CD4-positive, alpha-beta T cell treated with Interleukin-1 beta for 1 hour (primary cell): Measurements from ENCODE around the gene PACRG.

Experiments used
- DNase-seq, 2 donors: peaks; one replicate each; pipeline ENCODE4 v3.0.0-alpha.2; 2020 to 2022

PACRG gene

DNA sequence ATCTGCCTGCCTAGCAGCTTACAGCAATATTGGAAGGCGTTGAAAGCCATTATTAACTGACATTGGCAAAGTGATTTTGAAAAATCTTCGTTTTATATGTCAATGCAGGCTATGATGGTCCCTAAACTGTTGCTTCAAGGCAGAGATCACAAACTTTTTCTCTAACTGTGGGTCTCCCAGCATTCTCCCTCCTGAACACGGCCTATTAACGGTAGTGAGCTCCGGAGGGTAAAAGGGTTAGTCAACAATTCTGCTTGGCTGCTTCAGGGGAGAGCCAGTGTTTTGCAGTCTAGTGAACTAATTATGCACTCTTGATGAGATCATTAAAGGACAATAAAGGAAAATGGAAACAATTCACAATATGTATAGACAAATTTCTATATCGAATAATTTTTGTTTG is 424.9 kb downstream of the PACRG start:
- DNase-seq = no peak

DNA sequence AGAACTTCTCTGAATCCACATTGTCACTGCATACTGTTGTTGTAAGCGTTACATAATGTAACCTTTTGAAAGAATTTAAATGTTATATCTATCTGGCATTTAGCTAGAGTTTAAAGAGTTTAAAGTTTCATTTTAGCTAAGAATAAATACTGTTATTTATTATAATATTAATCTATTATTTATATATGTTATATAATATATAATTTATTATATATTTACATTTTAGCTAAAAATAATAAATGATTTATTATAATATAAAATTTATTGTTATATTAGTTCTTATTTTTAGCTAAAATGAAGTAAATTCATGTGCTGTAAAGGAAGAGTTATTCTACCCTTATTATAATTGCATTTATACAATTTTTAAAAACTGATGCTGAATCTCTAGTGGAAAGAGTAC is 431.3 kb downstream of the PACRG start:
- no peak for DNase-seq

DNA sequence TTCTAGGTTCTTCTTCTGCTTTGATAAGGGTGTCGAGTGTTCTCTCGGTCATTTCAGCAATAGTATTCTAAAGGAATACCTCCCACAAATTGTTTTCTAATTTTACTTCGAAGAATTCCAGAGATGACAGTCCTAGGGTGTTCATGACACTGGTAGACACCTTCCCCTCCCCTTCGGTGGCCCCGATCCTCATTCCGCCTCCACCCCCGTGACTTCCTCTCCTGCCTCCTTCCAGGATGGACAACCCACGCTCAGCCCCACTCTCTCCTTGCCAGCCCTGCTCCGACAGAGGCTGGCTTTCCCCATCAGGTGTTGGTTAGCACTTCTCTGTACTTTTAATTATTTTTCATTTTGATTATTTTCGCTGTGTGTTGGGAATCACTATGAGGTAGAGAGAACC is 431.9 kb downstream of the PACRG start:
- no peak for DNase-seq

DNA sequence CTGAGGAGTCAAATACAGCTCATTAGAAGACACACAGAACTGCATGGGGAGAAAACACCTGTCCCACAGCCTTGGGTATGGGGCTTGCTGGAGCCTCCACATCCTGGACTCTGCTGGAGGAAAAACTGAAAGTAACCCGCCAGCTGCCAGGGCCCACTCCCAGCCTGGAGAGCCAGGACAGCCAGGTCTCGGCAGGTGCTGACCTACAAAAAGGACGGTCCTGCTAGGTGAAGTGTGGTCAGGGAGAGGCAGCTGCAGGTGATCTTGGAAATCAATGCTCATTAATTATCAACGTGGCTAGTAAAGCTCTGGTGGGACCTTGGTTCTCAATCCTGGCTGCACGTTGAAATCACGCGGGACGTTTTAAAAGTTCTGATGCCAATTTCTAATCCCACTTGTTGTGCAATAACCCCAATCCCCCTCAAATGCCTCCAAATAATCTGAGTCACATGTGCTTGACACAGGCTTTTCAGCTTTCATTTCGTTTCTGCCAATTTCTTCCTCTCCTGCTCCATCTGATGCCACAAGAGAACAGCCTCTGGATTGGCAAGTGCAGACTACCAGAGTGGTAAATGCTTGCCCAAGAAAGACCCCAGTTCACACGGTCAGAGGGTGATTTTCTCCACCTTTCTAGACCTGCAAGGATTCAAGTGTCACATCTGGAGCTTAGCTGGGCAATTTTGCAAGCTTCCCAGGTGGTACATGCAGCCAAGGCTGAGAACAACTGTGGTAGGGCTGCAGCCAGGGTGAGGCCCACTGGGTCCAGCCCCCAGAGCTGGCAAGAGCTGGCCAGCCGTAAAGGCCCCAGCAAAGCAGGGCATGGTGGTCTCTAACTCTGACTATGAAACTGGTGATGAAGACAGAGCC is 434.5 kb downstream of the PACRG start:
- DNase-seq = no peak

DNA sequence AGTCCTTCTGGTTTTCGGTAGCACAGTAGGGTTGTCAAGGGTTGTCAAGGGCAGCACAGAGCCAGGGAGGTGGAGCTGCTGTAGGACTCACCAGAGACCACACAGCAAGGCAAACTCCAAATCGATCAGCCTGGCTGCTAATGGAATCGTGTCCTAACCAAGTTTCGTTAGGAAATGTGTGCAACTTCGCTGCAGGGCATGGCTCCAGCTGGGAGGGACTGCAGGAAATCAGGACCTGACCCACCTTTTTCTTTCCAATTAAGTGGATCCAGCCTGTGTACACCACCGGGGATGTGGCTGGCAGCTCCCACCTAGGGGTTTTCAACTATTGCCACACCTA is 435.1 kb downstream of the PACRG start:
- no peak for DNase-seq

DNA sequence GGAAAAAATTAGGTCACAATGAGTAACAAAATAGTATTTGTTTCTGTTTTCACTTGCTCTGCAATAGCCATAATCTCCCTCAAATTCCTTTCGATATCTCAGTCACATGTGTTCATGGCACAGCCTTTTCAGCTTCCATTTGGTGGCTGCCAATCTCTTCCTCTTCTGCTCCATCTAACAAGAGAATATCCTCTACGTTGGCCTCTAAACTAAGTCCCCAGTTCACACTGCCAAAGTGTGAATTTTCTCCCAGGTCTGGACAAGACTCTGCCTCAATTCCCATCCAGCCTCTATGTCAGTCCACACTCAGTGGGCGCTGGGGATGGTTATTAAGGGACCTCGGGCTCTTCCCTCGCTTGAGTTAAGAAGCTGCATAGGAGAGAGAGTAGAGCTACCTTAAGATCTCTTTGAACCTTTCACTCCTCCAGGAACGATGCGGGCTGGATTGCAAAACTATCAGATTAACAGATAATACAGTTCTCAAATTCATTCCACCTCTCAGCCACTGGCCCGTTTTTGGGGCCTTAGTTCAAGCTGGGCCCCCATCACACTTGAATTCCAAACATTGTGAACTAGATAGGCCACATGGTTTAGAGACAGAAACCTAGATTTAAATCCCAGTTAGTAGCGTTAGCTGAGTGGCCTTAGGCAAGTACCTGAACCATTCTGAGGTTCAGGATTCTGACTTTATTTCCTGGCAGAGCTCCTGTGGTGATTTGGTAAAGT is 436.6 kb downstream of the PACRG start:
- DNase-seq = no peak

DNA sequence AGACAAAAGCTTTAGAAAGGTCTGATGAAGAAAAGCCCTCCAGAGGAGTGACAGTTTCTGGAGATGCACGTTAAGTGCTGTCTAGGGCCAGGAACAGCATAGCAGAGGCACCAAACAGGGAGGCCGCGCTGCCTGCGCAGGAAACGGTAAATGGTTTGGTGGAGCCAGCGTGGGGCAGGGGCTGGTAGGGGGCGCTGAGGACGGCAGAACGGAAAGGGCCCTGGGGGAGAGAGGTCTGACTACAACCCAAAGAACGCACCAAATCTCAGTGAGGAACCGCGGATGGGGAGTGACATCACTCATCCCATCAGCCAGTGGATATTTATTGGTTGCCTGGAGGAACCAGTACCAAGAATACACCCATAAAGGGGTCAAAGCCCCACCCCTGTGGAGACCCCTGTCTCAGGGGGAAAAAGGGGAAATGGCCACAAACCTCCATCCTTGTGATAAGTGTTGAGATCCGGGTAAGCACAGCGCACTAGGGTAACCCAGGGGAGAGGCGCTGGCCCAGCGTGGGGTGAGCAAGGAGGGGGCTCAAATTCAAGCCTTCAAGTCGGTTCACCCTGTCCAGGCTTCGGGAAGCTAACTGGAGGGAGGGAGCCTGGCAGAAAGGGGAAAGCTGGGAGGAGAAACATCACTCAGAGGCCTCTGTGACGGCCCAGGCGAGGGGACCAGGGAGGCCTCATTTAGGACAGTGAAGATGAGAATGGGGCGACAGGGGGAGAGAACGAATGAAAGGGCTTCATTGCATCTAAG is 437.6 kb downstream of the PACRG start:
- no peak for DNase-seq

DNA sequence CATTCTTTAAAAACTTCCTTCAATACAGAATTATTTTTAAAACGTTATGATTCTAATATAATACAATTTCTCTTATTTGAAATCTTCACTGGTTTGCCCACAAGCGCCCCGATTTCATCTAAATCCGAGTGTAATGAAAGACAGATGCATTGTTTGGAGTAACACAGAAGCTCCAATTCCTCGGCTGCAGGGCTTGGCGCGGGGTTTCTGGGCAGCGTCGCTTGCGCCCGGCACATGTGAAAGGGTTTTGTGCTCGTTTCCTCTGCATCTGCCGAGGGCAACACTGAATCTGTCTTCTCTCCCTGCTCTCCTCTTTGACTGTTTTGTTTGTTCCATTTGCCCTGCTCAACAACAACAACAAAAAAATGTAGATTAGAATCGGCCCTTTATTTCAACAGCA is 438.1 kb downstream of the PACRG start:
- DNase-seq = no peak

DNA sequence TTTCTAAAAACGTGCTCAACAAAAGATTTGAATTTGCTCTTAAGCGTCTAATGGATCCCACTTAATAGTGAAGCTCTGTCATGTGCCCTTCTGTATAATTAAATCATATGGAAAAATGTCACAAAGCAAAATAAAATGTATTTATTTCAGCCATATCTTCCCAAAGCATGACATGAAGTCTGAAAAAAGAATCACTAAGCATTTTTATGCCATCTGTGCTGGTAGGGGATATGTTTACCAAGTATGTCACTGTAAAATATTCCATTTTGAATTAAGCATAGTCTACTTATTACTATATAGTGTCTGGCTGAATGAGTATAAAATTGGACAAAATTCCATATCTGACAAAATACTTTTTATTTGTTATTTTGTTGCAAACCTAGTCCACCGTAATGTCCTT is 438.7 kb downstream of the PACRG start:
- DNase-seq = no peak

DNA sequence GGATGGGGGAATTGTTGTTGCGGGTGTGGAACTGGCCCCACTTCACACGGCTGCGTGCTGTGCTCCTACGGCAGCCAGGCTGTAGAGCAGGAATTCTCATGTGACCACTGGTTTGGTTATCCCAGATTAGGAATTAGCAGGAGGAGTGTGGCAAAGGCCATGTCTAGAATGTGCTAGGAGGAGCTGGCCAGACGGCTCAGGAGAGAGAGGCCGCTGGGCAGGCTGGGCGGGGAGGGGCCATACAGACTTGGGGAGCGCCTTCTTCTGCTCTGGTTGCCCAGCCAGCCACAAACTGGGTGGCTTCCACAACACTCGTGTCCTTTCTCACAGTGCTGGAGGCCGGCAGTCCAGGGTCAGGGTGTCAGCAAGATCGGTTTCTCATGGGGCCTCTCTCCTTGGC is 441.7 kb downstream of the PACRG start:
- DNase-seq = no peak

DNA sequence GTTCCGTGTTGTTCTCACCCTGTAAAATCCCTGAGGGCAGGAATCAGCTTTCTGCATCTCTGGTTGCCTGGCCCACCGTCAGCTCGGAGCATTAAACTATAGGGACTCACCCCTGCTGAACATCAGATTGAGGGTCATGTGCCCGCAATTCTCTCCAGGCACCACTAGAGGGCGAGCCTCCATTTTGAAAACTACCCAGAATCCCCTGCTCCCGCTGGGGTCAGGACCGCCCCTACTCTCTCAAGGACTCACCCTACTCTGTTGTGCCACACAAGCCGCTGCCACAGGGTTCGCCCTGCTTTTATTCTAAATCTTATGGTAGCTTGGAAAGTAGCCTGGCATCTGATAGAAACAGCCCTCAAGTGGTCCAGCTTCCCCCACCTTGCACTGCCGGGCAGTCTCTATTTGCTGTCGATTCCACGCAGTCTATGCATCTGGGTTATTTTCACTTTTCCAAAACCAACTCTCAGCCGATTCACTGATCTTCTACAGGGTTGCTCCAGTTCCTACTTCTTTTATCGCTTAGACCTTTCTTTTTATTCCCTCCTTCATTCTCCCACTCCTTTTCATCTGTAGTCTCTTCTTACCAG is 442.6 kb downstream of the PACRG start:
- no peak for DNase-seq

DNA sequence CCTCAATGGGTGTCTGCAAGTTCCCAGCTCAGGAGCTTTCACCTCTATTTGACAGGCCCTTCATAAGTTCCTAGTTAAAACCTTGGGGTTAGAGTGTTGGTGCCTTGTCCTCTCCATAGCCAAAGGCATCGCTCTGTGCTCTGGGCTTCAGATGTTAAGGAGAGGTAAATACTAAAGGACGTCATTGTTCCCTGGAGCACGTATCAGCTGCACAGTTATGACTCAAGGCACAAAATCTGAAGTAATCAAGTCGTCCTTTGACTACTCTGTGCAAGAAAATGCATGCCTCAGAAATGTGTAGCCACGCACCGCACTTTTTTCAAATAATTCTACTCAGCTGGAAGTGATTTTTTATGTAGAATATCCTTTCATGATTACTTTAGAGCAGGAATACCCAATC is 446.0 kb downstream of the PACRG start:
- DNase-seq = no peak

DNA sequence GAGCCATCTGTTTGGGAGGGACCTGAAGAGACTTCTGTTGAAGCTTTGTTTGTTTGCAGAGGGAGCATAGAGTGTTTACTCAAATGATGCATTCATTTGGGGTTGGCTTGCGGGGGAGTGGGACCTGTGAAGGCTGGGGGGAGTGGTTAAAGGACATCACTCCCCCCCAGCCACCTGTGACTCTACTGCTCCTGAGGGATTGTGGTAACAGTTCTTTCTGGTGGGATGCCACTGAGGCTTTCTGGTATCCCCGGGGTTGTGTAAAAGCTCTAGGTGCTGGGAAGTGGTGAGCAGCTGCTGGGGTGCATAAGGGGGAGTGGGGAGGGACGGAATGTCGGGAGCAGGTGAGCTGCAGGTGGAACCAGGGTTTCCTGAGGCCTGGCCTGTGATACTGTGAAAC is 447.5 kb downstream of the PACRG start:
- no peak for DNase-seq

DNA sequence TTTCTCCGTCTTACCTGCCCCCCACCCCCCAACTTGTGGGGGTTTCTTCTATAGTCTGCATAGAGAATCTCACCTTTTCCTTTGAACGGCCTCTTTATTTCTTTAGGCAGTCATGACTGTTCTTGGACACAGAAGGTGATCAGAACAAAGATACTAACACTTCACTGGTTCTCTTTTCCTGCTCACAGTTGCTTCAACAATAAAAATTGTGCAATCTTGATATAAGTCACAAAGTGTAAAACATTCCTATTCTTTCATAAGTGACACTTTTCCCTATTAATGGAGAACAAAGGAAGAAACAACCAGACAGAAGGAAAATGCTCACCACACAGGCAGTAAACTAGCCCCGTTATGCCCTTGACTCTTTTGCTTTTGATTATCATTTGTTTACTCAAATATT is 448.3 kb downstream of the PACRG start:
- DNase-seq = no peak

DNA sequence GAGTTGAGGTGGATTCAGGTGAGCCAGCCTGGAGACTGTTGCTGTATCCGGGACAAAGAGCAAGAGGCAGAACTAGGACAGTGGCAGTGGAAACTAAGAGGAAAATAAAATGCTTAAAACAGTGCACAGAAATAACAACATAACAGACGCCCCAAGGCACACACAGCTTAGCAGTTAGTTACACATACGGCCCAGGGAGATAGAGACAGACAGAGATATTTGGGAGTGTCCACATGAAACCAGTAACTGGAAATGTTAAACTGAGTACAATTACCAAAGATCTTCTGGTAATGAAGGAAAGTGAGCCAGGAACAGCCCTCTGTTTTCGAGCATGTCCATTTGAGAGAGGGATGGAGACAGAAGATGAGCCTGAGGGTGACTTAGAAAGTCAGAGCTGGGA is 449.2 kb downstream of the PACRG start:
- no peak for DNase-seq

DNA sequence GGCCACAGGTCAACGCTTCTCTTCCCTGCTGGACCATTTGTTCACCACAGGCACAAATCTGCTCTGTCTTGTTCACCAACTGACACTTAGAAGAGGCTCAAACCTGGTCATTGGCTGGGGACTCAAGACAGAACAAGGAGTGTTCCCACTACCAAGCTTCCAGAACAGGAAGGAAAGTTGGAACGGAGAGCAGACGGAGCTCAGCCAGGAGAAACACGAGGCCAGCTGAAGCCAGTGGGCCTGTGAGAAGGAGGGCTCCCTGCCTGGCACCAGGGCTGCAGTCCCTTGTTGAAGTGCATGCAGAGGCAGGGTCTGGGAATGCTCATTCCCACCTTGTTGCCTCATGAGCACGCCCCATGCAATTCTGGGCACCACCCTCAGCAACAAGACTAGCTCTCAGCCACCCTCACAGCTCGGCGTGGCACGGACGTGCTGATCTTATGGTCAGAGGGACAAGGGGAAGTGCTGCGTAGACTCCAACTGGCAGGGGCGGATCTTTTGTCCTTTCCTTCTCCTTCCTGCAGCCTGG is 450.2 kb downstream of the PACRG start:
- DNase-seq = no peak

DNA sequence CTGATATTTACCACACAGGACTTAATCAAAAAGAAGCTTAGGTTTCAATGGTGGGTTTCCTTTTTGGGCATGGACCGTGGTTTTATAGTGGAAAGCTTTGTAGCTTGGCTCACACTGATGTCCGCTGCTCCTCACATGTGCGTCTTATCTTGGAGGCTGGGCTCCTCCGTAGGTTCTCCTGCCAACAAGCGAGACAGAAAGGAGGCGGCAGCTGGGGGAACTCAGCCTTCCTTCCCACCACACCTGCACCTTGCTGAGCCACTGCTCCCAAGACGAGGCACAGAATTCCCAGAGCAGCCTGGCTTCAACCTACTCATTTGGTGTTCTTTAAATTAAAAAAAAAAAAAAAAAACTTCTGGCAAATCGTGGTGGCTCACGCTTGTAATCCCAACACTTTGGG is 451.3 kb downstream of the PACRG start:
- no peak for DNase-seq

DNA sequence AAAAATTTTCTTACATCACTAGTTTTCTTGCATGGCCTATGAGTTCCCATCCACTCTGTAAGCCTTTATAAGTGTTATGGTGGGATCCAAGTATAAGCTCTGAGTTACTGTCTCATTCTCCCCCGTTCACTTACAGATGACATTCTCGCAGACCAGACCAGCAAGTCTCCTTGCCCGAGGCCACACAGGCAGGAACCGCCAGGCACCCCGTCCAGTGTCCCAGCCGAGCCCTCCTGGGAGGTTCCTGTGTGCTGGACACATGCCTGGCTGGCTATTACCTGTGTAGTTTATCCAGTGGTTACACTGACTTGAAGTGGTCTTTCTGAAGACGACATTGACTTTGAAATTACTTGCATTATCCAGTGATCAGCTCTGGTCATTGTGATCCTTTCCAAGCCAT is 451.9 kb downstream of the PACRG start:
- DNase-seq = no peak

DNA sequence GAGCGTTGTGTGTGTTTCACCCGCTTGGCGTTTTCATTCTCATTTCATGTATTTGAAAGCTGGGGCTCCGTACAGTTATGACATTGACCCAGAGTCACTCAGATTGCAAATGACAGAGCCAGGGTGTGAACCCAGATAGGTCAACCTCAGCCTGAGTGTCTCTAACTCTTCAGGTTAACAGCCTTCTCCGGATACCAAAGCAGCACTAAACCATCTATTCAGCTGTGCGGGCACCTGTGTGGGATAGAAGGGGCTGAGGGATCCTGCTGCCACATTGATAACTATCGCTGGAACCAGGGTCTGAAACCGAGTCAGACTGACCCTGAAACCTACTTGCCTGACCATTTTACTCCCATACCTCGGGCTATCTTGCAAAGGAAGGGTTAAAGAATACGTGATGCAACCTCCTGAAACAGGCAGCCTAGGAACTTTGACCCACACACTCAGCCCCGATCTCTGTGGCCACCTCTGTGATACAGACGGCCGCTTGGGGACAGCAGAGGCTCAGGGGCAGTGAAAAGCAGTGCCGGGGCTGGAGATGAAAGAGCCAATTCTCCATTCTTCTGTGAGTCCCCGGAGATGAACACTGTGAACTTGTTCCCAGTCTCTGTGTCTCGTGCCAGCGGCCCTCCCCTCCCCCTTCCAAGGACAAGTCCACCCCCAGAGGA is 453.2 kb downstream of the PACRG start:
- DNase-seq = peak; percentile 4 to 13

DNA sequence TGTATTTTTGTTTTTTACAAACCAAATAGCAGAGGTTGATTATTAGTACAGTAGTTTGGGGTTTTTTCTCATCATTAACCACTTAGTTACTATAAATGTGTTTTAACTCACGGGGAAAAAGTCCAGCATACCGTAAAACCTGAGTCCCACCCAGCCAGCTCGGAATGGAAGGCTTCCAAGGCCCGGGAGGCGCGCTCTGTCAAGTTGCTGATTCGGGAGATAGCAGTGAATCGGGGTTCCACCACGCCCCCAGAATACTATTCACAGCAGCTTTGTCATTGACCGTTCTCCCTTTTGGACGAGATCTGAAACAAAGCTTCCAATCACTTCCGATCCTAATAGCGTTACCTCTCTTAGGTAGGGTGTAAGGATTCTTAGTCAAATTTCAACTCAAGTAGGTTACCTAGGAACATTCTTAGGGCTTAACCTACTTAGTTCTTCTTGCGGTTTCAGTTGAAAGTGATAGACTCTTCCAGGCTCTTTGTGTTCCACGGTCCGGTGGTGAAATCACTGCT is 453.9 kb downstream of the PACRG start:
- no peak for DNase-seq

DNA sequence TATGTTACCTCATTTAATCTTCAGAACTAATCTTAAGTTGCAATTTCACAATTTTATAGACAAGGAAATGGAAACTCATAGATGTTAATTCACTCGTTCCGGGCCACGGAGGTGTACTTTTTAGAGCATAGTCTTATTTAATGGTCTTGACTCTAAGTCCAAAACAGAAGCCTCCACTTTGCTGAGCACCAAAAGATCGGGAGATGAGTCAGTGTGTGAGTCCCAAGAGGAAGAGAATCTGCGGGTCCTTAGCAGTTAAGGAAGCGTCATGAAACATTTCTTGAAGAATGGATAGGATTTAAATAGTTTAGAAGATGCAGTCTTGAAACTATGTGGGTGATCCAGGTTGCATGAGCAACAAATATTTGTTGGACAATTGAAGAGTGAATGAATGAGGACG is 454.9 kb downstream of the PACRG start:
- no peak for DNase-seq

DNA sequence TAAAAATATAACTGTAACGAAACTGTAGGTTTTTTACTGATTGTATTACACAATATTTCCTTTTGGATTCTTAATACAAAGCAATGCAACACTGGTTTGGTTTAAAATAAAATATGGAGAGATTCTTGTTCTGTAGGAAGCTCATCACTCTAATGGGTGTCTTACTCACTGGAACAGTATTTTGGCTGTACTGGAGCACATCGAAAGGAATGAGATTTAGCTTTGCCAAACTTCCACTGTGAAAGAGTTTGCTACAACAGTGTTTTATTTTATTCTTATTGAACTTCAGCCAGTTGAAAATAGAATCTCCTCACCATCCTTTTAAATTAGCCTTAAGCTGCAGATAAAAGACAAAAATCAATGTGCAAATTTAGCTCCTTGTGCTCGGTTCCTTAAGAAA is 456.0 kb downstream of the PACRG start:
- no peak for DNase-seq
